ENCODE measurements around the gene GOLGA3.

DNA sequence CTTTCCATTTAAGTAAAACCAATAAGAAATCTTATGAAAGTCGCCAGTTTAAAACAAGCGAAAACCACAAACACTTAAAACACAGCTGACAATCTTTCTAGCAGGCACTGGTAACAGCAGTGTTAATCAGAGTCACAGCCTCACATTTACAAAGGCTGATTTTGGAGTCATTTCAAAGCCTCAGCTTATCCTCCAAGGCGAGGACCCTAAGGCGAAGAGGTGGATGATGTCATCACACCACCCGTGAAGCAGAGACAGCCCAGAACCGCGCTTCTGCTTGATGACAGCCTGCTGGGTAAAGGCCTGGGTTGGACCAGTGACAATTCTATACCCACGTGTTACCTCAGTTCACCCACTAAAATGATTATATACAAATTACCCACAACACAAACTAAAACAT lies 10.1 kb downstream of the GOLGA3 start:
- TF ChIP-seq MYC (IDR thresholded peaks at IDR 0.05; ENCODE audit: low read depth, low read length) (no peak), CTCF (IDR thresholded peaks at IDR 0.05; ENCODE audit: low read depth, low read length) (no peak), POLR2A (IDR thresholded peaks at IDR 0.05; ENCODE audit: extremely low read depth, insufficient read length) (no peak)
- TF ChIP-seq, protein P1, sequence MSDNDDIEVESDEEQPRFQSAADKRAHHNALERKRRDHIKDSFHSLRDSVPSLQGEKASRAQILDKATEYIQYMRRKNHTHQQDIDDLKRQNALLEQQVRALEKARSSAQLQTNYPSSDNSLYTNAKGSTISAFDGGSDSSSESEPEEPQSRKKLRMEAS (IDR thresholded peaks at IDR 0.05; ENCODE audit: low read depth, low read length), result no peak

Measured in NB4 (cell line).